Measurements from ENCODE around the gene CASTOR1. TPM values are rescaled to one million over a fixed set of nuclear protein-coding genes. Genes with fewer than 3 reads are reported as not detected.

The CASTOR1 gene
- total and polyA plus RNA-seq, 5 experiments from 2014 or later, result 16.9 to 33.5 (median 20.4) TPM

- POLR2A ChIA-PET, result interaction anchor here (0.9 kb wide), 1 partner anchor 16 kb away, joined by 4 read pairs; no protein-coding TSS in a partner anchor
- H3K9me3 Mint-ChIP-seq, result no peaks in the 10 kb centered on the region
- ATAC-seq, result no peak
- H3K27ac Mint-ChIP-seq, result peak overlapping the region in 1 of 10 donors; percentile 60
- peaks cover 0 to 2% (median 0%) of the 10 kb centered on the region in 5 donors for H3K27me3 Mint-ChIP-seq
- H3K36me3 Mint-ChIP-seq, result peaks cover 0 to 11% (median 3%) of the 10 kb centered on the region in 3 donors
- DNase-seq, result no peak
- no peak overlapping the region for H3K4me3 Mint-ChIP-seq
- peaks cover 18 to 47% (median 45%) of the 10 kb centered on the region in 4 donors for H3K4me1 Mint-ChIP-seq
Observed at GRCh38 chr22:30280505-30280904, 8.8 kb downstream of the CASTOR1 start.

- no peak overlapping the region for H3K4me3 Mint-ChIP-seq
- H3K27ac Mint-ChIP-seq, result no peak overlapping the region
- H3K9me3 Mint-ChIP-seq, result no peaks in the 10 kb centered on the region
- peaks cover 21 to 51% (median 49%) of the 10 kb centered on the region in 4 donors for H3K4me1 Mint-ChIP-seq
- DNase-seq, result no peak
- ATAC-seq, result no peak
- H3K36me3 Mint-ChIP-seq, result peaks cover 0 to 7% (median 3%) of the 10 kb centered on the region in 3 donors
- H3K27me3 Mint-ChIP-seq, result peaks cover 0 to 2% (median 0%) of the 10 kb centered on the region in 5 donors
- POLR2A ChIA-PET, result interaction anchor here (0.6 to 0.9 kb wide), 2 partner anchors 10 to 15 kb away, joined by 3 to 4 read pairs; no protein-coding TSS in a partner anchor
Observed at GRCh38 chr22:30279932-30280331, 9.4 kb downstream of the CASTOR1 start.

GRCh38 chr22:30279046-30279788, 10.1 kb downstream of the CASTOR1 start:
- Mint-ChIP-seq H3K27ac (peak overlapping the region in 3 of 10 donors; percentile 10 to 53 (median 27)), H3K36me3 (peaks cover 0 to 1% (median 0%) of the 10 kb centered on the region in 3 donors), H3K9me3 (no peaks in the 10 kb centered on the region), H3K4me1 (peaks cover 24 to 57% (median 51%) of the 10 kb centered on the region in 4 donors), H3K4me3 (peak overlapping the region in 1 of 10 donors; percentile 36), H3K27me3 (peaks cover 0 to 2% (median 0%) of the 10 kb centered on the region in 5 donors)
- ATAC-seq (no peak), DNase-seq (no peak)
- POLR2A ChIA-PET, result no interaction called here

GRCh38 chr22:30277547-30278344, 11.6 kb downstream of the CASTOR1 start:
- ATAC-seq (no peak), DNase-seq (no peak)
- H3K4me3 Mint-ChIP-seq, result no peak overlapping the region
- peaks cover 0 to 2% (median 0%) of the 10 kb centered on the region in 5 donors for H3K27me3 Mint-ChIP-seq
- peaks cover 26 to 63% (median 58%) of the 10 kb centered on the region in 4 donors for H3K4me1 Mint-ChIP-seq
- H3K36me3 Mint-ChIP-seq, result peaks cover 0 to 2% (median 0%) of the 10 kb centered on the region in 3 donors
- H3K27ac Mint-ChIP-seq, result peak overlapping the region in 3 of 10 donors; percentile 34 to 81 (median 80)
- no peaks in the 10 kb centered on the region for H3K9me3 Mint-ChIP-seq
- POLR2A ChIA-PET, result interaction anchor here (0.7 to 1.0 kb wide), 3 partner anchors 11 to 66 kb away, joined by 3 to 5 read pairs (median 3); partner anchors contain the start of gene CASTOR1

GRCh38 chr22:30276039-30276438, 13.3 kb downstream of the CASTOR1 start:
- H3K4me1 Mint-ChIP-seq, result peaks cover 30 to 64% (median 62%) of the 10 kb centered on the region in 4 donors
- POLR2A ChIA-PET, result interaction anchor here (0.9 to 1.1 kb wide), 3 partner anchors 9 to 121 kb away, joined by 3 read pairs; partner anchors contain the start of gene SEC14L2

GRCh38 chr22:30275625-30276024, 13.7 kb downstream of the CASTOR1 start:
- Mint-ChIP-seq H3K27ac (peak overlapping the region in 9 of 10 donors; percentile 52 to 90 (median 85)), H3K4me3 (peak overlapping the region; percentile 57 to 84 (median 68)), H3K27me3 (peaks cover 0 to 2% (median 0%) of the 10 kb centered on the region in 5 donors), H3K9me3 (no peaks in the 10 kb centered on the region), H3K36me3 (peaks cover 0 to 3% (median 0%) of the 10 kb centered on the region in 3 donors), H3K4me1 (peaks cover 31 to 64% (median 63%) of the 10 kb centered on the region in 4 donors)
- DNase-seq (peak in 1 of 10 donors; percentile 27), ATAC-seq (peak; percentile 75 to 85)
- POLR2A ChIA-PET, result interaction anchor here (0.5 to 1.1 kb wide), 4 partner anchors 8 to 650 kb away, joined by 3 read pairs; partner anchors contain the start of genes CASTOR1 and SEC14L2

More at GRCh38 chr22:30276039-30276438, 13.3 kb downstream of the CASTOR1 start:
- Mint-ChIP-seq H3K36me3 (peaks cover 0 to 2% (median 0%) of the 10 kb centered on the region in 3 donors), H3K27ac (peak overlapping the region; percentile 7 to 90 (median 82)), H3K4me3 (peak overlapping the region; percentile 57 to 84 (median 68)), H3K9me3 (no peaks in the 10 kb centered on the region), H3K27me3 (peaks cover 0 to 2% (median 0%) of the 10 kb centered on the region in 5 donors)
- ATAC-seq, result peak; percentile 46 to 50
- DNase-seq, result no peak

GRCh38 chr22:30274437-30274812, 14.9 kb downstream of the CASTOR1 start:
- Mint-ChIP-seq H3K27me3 (peaks cover 0 to 2% (median 0%) of the 10 kb centered on the region in 5 donors), H3K27ac (peak overlapping the region in 9 of 10 donors; percentile 19 to 91 (median 64)), H3K9me3 (no peaks in the 10 kb centered on the region), H3K36me3 (peaks cover 0 to 9% (median 0%) of the 10 kb centered on the region in 3 donors), H3K4me1 (peaks cover 29 to 65% (median 59%) of the 10 kb centered on the region in 4 donors), H3K4me3 (no peak overlapping the region)
- no peak for ATAC-seq
- no peak for DNase-seq
- POLR2A ChIA-PET, result interaction anchor here (0.6 to 1.1 kb wide), 2 partner anchors 15 to 19 kb away, joined by 3 read pairs; partner anchors contain the start of gene CASTOR1

GRCh38 chr22:30273711-30274436, 15.4 kb downstream of the CASTOR1 start:
- DNase-seq (no peak), ATAC-seq (no peak)
- peaks cover 0 to 2% (median 0%) of the 10 kb centered on the region in 5 donors for H3K27me3 Mint-ChIP-seq
- no peaks in the 10 kb centered on the region for H3K9me3 Mint-ChIP-seq
- H3K27ac Mint-ChIP-seq, result peak overlapping the region; percentile 20 to 91 (median 80)
- POLR2A ChIA-PET, result interaction anchor here (0.6 kb wide), 1 partner anchor 18 kb away, joined by 3 read pairs; no protein-coding TSS in a partner anchor
- H3K4me3 Mint-ChIP-seq, result peak overlapping the region in 2 of 10 donors; percentile 23 to 59
- peaks cover 0 to 10% (median 0%) of the 10 kb centered on the region in 3 donors for H3K36me3 Mint-ChIP-seq
- H3K4me1 Mint-ChIP-seq, result peaks cover 28 to 63% (median 57%) of the 10 kb centered on the region in 4 donors

GRCh38 chr22:30272781-30273601, 16.3 kb downstream of the CASTOR1 start:
- Mint-ChIP-seq H3K4me1 (peaks cover 31 to 65% (median 59%) of the 10 kb centered on the region in 4 donors), H3K27ac (peak overlapping the region; percentile 53 to 88 (median 71)), H3K9me3 (no peaks in the 10 kb centered on the region), H3K27me3 (peaks cover 0 to 2% (median 0%) of the 10 kb centered on the region in 5 donors), H3K4me3 (no peak overlapping the region), H3K36me3 (peaks cover 0 to 12% (median 0%) of the 10 kb centered on the region in 3 donors)
- POLR2A ChIA-PET, result interaction anchor here (0.9 kb wide), 1 partner anchor 23 kb away, joined by 3 read pairs; no protein-coding TSS in a partner anchor
- DNase-seq, result no peak
- ATAC-seq, result no peak

- H3K9me3 Mint-ChIP-seq, result no peaks in the 10 kb centered on the region
- no peak for ATAC-seq
- DNase-seq, result no peak
- H3K27me3 Mint-ChIP-seq, result no peaks in the 10 kb centered on the region
- peak overlapping the region in 7 of 10 donors; percentile 1 to 94 (median 72) for H3K27ac Mint-ChIP-seq
- peak overlapping the region in 1 of 10 donors; percentile 30 for H3K4me3 Mint-ChIP-seq
- peaks cover 30 to 65% (median 61%) of the 10 kb centered on the region in 4 donors for H3K4me1 Mint-ChIP-seq
- POLR2A ChIA-PET, result interaction anchor here (0.7 kb wide), 1 partner anchor 229 kb away, joined by 3 read pairs; no protein-coding TSS in a partner anchor
- peaks cover 0 to 12% (median 0%) of the 10 kb centered on the region in 3 donors for H3K36me3 Mint-ChIP-seq
Observed at GRCh38 chr22:30270832-30271231, 18.5 kb downstream of the CASTOR1 start.
